CD4-positive, CD25-positive, alpha-beta regulatory T cell (primary cell): ENCODE results near the gene VTI1A. TPM values are rescaled to one million over a fixed set of nuclear protein-coding genes. Genes with fewer than 3 reads are reported as not detected.

Source experiments
- ATAC-seq, 2 donors: fragments of 150-1000 bp; cut with Tn5 transposase; one replicate each; pipeline ENCODE4 v1.10.0; 2021; ENCODE audit warnings: low read depth in 2 of 2, moderate number of reproducible peaks in 2 of 2, moderate library complexity in 1 of 2
- DNase-seq, 3 donors: peaks; one replicate each; pipeline versions ENCODE4 v3.0.0 to v3.0.0-alpha.2; 2012 to 2022; ENCODE audit warnings: mixed read lengths in 1 of 3
- H3K27ac ChIP-seq: one replicate; pipeline ENCODE4 v1.7.0; 2013; ENCODE audit warnings: mild to moderate bottlenecking, low read length; ENCODE audit not compliant: insufficient read depth, poor library complexity, severe bottlenecking
- H3K27me3 ChIP-seq: one replicate; pipeline ENCODE4 v1.7.0; 2013; ENCODE audit warnings: low read length; ENCODE audit not compliant: control insufficient read depth, insufficient read depth
- H3K36me3 ChIP-seq: one replicate; pipeline ENCODE4 v1.7.0; 2013; ENCODE audit warnings: mild to moderate bottlenecking, low read length, moderate library complexity; ENCODE audit not compliant: control insufficient read depth, insufficient read depth
- H3K4me1 ChIP-seq: 2 replicates; pipeline ENCODE4 v1.7.0; 2013; ENCODE audit warnings: mild to moderate bottlenecking, low read length; ENCODE audit not compliant: insufficient read depth, control insufficient read depth, poor library complexity, severe bottlenecking
- H3K4me3 ChIP-seq: one replicate; pipeline ENCODE4 v1.7.0; 2013; ENCODE audit warnings: low read depth, mild to moderate bottlenecking, low read length, moderate library complexity
- H3K9me3 ChIP-seq, 2 experiments: 1 replicate in 1 of 2; 2 replicates in 1 of 2; pipeline ENCODE4 v1.7.0; 2013; ENCODE audit warnings: low read length in 2 of 2, mild to moderate bottlenecking in 1 of 2, moderate library complexity in 1 of 2; ENCODE audit not compliant: control insufficient read depth in 2 of 2
- H3K27ac Mint-ChIP-seq, 3 donors: one replicate each; pipeline ENCODE4 v1.8.0; 2020 to 2022; ENCODE audit warnings: mild to moderate bottlenecking in 3 of 3, mixed read lengths in 3 of 3, moderate library complexity in 2 of 3
- H3K27me3 Mint-ChIP-seq: one replicate; pipeline ENCODE4 v1.8.0; 2022; ENCODE audit warnings: mild to moderate bottlenecking, mixed read lengths
- H3K36me3 Mint-ChIP-seq: one replicate; pipeline ENCODE4 v1.8.0; 2020; ENCODE audit warnings: mixed read lengths
- H3K4me1 Mint-ChIP-seq, 4 donors: one replicate each; pipeline ENCODE4 v1.8.0; 2020 to 2022; ENCODE audit warnings: mixed read lengths in 4 of 4, mild to moderate bottlenecking in 1 of 4
- H3K4me3 Mint-ChIP-seq, 4 donors: one replicate each; pipeline ENCODE4 v1.8.0; 2020 to 2022; ENCODE audit warnings: mild to moderate bottlenecking in 4 of 4, mixed read lengths in 4 of 4, moderate library complexity in 3 of 4
- H3K9me3 Mint-ChIP-seq, 7 donors: one replicate each; pipeline ENCODE4 v1.8.0; 2020 to 2022; ENCODE audit warnings: mixed read lengths in 7 of 7, mild to moderate bottlenecking in 3 of 7, moderate library complexity in 2 of 7
- polyA plus RNA-seq, 4 donors: library from polyadenylated mRNA; unstranded; fragments of 300-500 nt; fragmentation: Illumina TruSeq; gene quantifications; one replicate each; pipeline ENCODE4 v1.2.3, GENCODE V29; 2021
- total RNA-seq: library from RNA; stranded (reverse); gene quantifications from one replicate; pipeline ENCODE4 v1.2.3, GENCODE V29; 2022

The VTI1A gene
- total and polyA plus RNA-seq, 5 donors from 2014 or later, result 25.5 to 77.7 (median 35.1) TPM

- Histone ChIP-seq H3K4me3 (no peak overlapping the region), H3K9me3 (no peaks in the 10 kb centered on the region), H3K36me3 (no peaks in the 10 kb centered on the region), H3K4me1 (no peaks in the 10 kb centered on the region), H3K27ac (no peak overlapping the region), H3K27me3 (no peaks in the 10 kb centered on the region)
- Mint-ChIP-seq H3K27ac (no peak overlapping the region), H3K4me3 (no peak overlapping the region), H3K9me3 (no peaks in the 10 kb centered on the region), H3K36me3 (peaks cover 42% of the 10 kb centered on the region), H3K4me1 (peaks cover 0 to 2% (median 0%) of the 10 kb centered on the region in 4 donors), H3K27me3 (no peaks in the 10 kb centered on the region)
- no peak for DNase-seq
- no peak for ATAC-seq
Observed at GRCh38 chr10:112809736-112810135, 362.7 kb downstream of the VTI1A start.

DNA sequence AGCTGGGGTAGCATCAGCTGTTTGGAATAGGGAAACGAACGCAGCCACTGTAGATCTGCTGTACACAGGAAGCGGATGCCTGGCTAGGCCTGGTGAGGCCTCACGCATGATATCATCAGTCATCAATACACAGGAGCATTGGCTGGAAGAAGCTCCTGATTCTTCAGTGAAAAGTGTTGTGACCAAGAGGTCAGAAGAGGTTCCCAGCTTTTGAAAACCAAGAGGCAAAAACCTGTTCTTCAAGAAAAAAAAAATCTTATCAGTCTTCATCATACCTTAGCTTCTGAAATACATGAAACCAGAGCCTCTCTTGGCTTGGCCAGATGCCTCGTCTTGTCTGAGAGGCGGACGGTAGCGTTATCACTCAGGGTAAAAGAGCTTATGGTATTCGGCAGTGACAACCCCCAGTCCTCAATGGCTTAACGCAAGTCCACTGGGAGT is 363.7 kb downstream of the VTI1A start:
- H3K4me3 Mint-ChIP-seq, result no peak overlapping the region
- H3K27ac ChIP-seq, result no peak overlapping the region
- H3K4me1 Mint-ChIP-seq, result peaks cover 0 to 6% (median 4%) of the 10 kb centered on the region in 4 donors
- H3K9me3 ChIP-seq, result no peaks in the 10 kb centered on the region
- no peaks in the 10 kb centered on the region for H3K4me1 ChIP-seq
- ATAC-seq (no peak), DNase-seq (no peak)
- no peaks in the 10 kb centered on the region for H3K27me3 ChIP-seq
- peaks cover 7% of the 10 kb centered on the region for H3K36me3 ChIP-seq
- H3K4me3 ChIP-seq, result no peak overlapping the region
- peaks cover 50% of the 10 kb centered on the region for H3K36me3 Mint-ChIP-seq
- no peaks in the 10 kb centered on the region for H3K9me3 Mint-ChIP-seq
- peak overlapping the region in 1 of 3 donors; percentile 28 for H3K27ac Mint-ChIP-seq
- no peaks in the 10 kb centered on the region for H3K27me3 Mint-ChIP-seq

GRCh38 chr10:112811741-112812551 is 364.9 kb downstream of the VTI1A start:
- Mint-ChIP-seq H3K9me3 (no peaks in the 10 kb centered on the region), H3K4me1 (peaks cover 0 to 6% (median 5%) of the 10 kb centered on the region in 4 donors), H3K4me3 (no peak overlapping the region), H3K27me3 (no peaks in the 10 kb centered on the region), H3K27ac (no peak overlapping the region), H3K36me3 (peaks cover 61% of the 10 kb centered on the region)
- H3K9me3 ChIP-seq, result no peaks in the 10 kb centered on the region
- H3K27me3 ChIP-seq, result no peaks in the 10 kb centered on the region
- H3K36me3 ChIP-seq, result peaks cover 8% of the 10 kb centered on the region
- no peaks in the 10 kb centered on the region for H3K4me1 ChIP-seq
- H3K4me3 ChIP-seq, result no peak overlapping the region
- H3K27ac ChIP-seq, result no peak overlapping the region
- ATAC-seq (no peak), DNase-seq (no peak)

DNA sequence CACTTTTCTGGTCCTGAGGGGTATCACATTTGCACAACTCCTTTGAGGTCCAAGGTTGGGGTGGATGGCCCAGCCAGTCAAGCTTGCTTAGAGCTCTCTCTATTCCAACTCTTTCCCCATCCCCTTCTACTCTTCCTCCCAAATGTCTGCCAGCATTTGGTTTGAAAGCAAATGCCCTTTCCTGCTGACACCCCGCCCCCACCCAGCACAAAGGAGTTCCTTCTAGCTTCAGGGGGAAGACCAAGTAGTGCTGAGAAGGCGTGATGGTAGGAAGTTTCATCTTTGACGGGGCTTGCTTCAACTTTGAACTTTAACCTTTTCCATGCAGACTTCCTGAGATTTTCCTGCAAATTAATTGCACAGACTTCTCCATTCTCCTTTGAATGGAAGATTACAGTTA is 365.6 kb downstream of the VTI1A start:
- H3K4me1 Mint-ChIP-seq, result peaks cover 0 to 6% (median 5%) of the 10 kb centered on the region in 4 donors
- H3K27ac ChIP-seq, result no peak overlapping the region
- no peaks in the 10 kb centered on the region for H3K9me3 ChIP-seq
- no peaks in the 10 kb centered on the region for H3K27me3 Mint-ChIP-seq
- no peaks in the 10 kb centered on the region for H3K4me1 ChIP-seq
- H3K27me3 ChIP-seq, result no peaks in the 10 kb centered on the region
- no peak overlapping the region for H3K27ac Mint-ChIP-seq
- ATAC-seq (no peak), DNase-seq (no peak)
- H3K4me3 ChIP-seq, result no peak overlapping the region
- peaks cover 61% of the 10 kb centered on the region for H3K36me3 Mint-ChIP-seq
- H3K9me3 Mint-ChIP-seq, result no peaks in the 10 kb centered on the region
- peaks cover 8% of the 10 kb centered on the region for H3K36me3 ChIP-seq
- H3K4me3 Mint-ChIP-seq, result no peak overlapping the region

- Histone ChIP-seq H3K27me3 (no peaks in the 10 kb centered on the region), H3K27ac (no peak overlapping the region), H3K9me3 (no peaks in the 10 kb centered on the region), H3K4me1 (no peaks in the 10 kb centered on the region), H3K4me3 (no peak overlapping the region), H3K36me3 (peaks cover 8% of the 10 kb centered on the region)
- DNase-seq (peak in 1 of 3 donors; percentile 7), ATAC-seq (no peak)
- Mint-ChIP-seq H3K27me3 (no peaks in the 10 kb centered on the region), H3K36me3 (peaks cover 67% of the 10 kb centered on the region), H3K9me3 (no peaks in the 10 kb centered on the region), H3K4me1 (peaks cover 0 to 6% (median 5%) of the 10 kb centered on the region in 4 donors), H3K4me3 (no peak overlapping the region), H3K27ac (peak overlapping the region in 1 of 3 donors; percentile 81)
Observed at GRCh38 chr10:112813866-112814591, 367.0 kb downstream of the VTI1A start.

- no peak overlapping the region for H3K4me3 Mint-ChIP-seq
Observed at GRCh38 chr10:112815269-112816032, 368.4 kb downstream of the VTI1A start.

DNA sequence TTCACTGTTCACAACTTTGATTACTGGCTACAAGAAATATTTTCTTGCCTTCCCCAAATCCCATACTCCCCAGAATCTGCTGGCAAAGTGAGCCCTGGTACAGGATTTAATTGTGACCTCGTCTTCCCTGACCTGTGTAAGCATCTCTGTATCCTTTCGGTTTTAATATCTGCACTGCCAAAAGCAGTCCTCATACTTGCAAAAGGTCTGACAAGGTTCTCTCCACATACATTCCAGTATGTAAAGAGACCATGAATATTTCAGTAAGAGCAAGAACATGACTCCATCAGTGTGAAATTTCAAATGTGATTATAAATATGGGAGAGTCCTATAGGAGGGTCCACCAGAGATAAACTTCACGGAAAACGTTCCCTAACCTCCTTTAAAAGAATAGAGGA is 369.0 kb downstream of the VTI1A start:
- DNase-seq (no peak), ATAC-seq (no peak)
- no peaks in the 10 kb centered on the region for H3K27me3 ChIP-seq
- H3K4me3 ChIP-seq, result no peak overlapping the region
- peaks cover 0 to 1% (median 0%) of the 10 kb centered on the region in 7 donors for H3K9me3 Mint-ChIP-seq
- peak overlapping the region in 1 of 3 donors; percentile 34 for H3K27ac Mint-ChIP-seq
- H3K36me3 ChIP-seq, result peaks cover 8% of the 10 kb centered on the region
- no peaks in the 10 kb centered on the region for H3K9me3 ChIP-seq
- no peak overlapping the region for H3K27ac ChIP-seq
- peaks cover 67% of the 10 kb centered on the region for H3K36me3 Mint-ChIP-seq
- peaks cover 0 to 6% (median 5%) of the 10 kb centered on the region in 4 donors for H3K4me1 Mint-ChIP-seq
- no peak overlapping the region for H3K4me3 Mint-ChIP-seq
- no peaks in the 10 kb centered on the region for H3K4me1 ChIP-seq
- H3K27me3 Mint-ChIP-seq, result no peaks in the 10 kb centered on the region

More at GRCh38 chr10:112815269-112816032, 368.4 kb downstream of the VTI1A start:
- no peak overlapping the region for H3K27ac Mint-ChIP-seq
- H3K36me3 Mint-ChIP-seq, result peaks cover 70% of the 10 kb centered on the region
- Histone ChIP-seq H3K4me3 (no peak overlapping the region), H3K27me3 (no peaks in the 10 kb centered on the region), H3K9me3 (no peaks in the 10 kb centered on the region), H3K36me3 (peaks cover 8% of the 10 kb centered on the region), H3K27ac (no peak overlapping the region), H3K4me1 (no peaks in the 10 kb centered on the region)
- DNase-seq (peak in 1 of 3 donors; percentile 13), ATAC-seq (no peak)
- peaks cover 0 to 6% (median 5%) of the 10 kb centered on the region in 4 donors for H3K4me1 Mint-ChIP-seq
- no peaks in the 10 kb centered on the region for H3K9me3 Mint-ChIP-seq
- no peaks in the 10 kb centered on the region for H3K27me3 Mint-ChIP-seq
